Kidney (tissue), 14 donors: Measurements from ENCODE around the gene ASL. TPM values are rescaled to one million over a fixed set of nuclear protein-coding genes. Genes with fewer than 3 reads are reported as not detected.

Experiments
- DNase-seq, 5 donors: peaks; one replicate each; pipeline ENCODE4 v3.0.0-alpha.2; 2013 to 2020
- FAIRE-seq: peaks from 2 replicates; lab custom pipeline; 2012; peaks lifted over from hg19 to GRCh38; lab: Jason Lieb, UNC
- H3K27ac ChIP-seq, 2 donors: one replicate each; pipeline ENCODE4 v1.7.0; 2013; ENCODE audit warnings: low read depth in 2 of 2, low read length in 2 of 2, inconsistent platforms in 1 of 2
- H3K27me3 ChIP-seq: one replicate; pipeline ENCODE4 v1.7.1; 2013; ENCODE audit warnings: low read length, inconsistent platforms; ENCODE audit not compliant: control insufficient read depth, insufficient read depth
- H3K36me3 ChIP-seq, 3 donors: one replicate each; pipeline versions ENCODE4 v1.7.0 to v1.7.1; 2013; ENCODE audit warnings: low read length in 3 of 3, control low read depth in 1 of 3, inconsistent platforms in 1 of 3; ENCODE audit not compliant: insufficient read depth in 3 of 3, control insufficient read depth in 2 of 3
- H3K4me1 ChIP-seq, 3 donors: one replicate each; pipeline versions ENCODE4 v1.7.0 to v1.7.1; 2013; ENCODE audit warnings: low read length in 3 of 3, inconsistent platforms in 1 of 3, low read depth in 1 of 3; ENCODE audit not compliant: control insufficient read depth in 2 of 3, insufficient read depth in 2 of 3
- H3K4me3 ChIP-seq, 3 donors: one replicate each; pipeline versions ENCODE4 v1.7.0 to v1.8.1; 2013; ENCODE audit warnings: low read length in 3 of 3, control low read depth in 1 of 3, inconsistent platforms in 1 of 3
- H3K9ac ChIP-seq, 3 donors: one replicate each; pipeline versions ENCODE4 v1.7.0 to v1.7.1; 2013; ENCODE audit warnings: low read length in 3 of 3, control low read depth in 1 of 3, inconsistent platforms in 1 of 3
- H3K9me3 ChIP-seq, 3 donors: one replicate each; pipeline versions ENCODE4 v1.7.0 to v1.7.1; 2013; ENCODE audit warnings: low read length in 3 of 3, control low read depth in 1 of 3, inconsistent platforms in 1 of 3; ENCODE audit not compliant: control insufficient read depth in 2 of 3, insufficient read depth in 1 of 3
- CTCF ChIP-seq: IDR thresholded peaks from 3 replicates; pipeline ENCODE4 v1.5.1; 2012; ENCODE audit warnings: mild to moderate bottlenecking, moderate library complexity, borderline replicate concordance; ENCODE audit not compliant: insufficient read depth; ENCODE audit errors: extremely low read depth
- intact Hi-C: fragments of 100-400 bp; cut with DNase I; formaldehyde crosslinking; loops from one replicate; pipeline ENCODE4 v1.11.1; 2022
- polyA plus RNA-seq: library from polyadenylated mRNA; stranded (reverse); fragments of 350-450 nt; fragmentation: Illumina TruSeq; extraction: RNeasy Lipid Tissue Mini Kit (QIAGEN cat#74804); gene quantifications from one replicate; pipeline ENCODE4 v1.2.3, GENCODE V29; 2014; ENCODE audit warnings: low read depth, low replicate concordance; ENCODE audit not compliant: insufficient read depth
- total RNA-seq: library from RNA; stranded (reverse); fragmentation: NEBNext Ultra II Directional; extraction: Animal tissue kit (Norgen Biotek cat#: 25700); gene quantifications from one replicate; pipeline ENCODE4 v1.2.1, GENCODE V29; 2021
- donor health status: control.
- donor health status: control.
- donor health status: control.
- donor health status: control.
- donor health status: control.
- donor health status: DM: yes; HTN: yes; CAD: no.
- donor health status: Normal renal cell carcinoma (clear cell type).

ASL gene
- total and polyA plus RNA-seq, 2 donors from 2014 or later, result 57.2 to 111 TPM

- peaks cover 0 to 8% (median 0%) of the 10 kb centered on the region in 3 donors for H3K36me3 ChIP-seq
- no peaks in the 10 kb centered on the region for H3K27me3 ChIP-seq
- intact Hi-C loops, result no loop called here
- no peak overlapping the region for H3K27ac ChIP-seq
- no peak overlapping the region for H3K4me3 ChIP-seq
- H3K4me1 ChIP-seq, result no peaks in the 10 kb centered on the region
- TF ChIP-seq CTCF, result no peak
- no peaks in the 10 kb centered on the region for H3K9me3 ChIP-seq
- DNase-seq (no peak), FAIRE-seq (no peak)
- H3K9ac ChIP-seq, result no peak overlapping the region
Observed at GRCh38 chr7:66092654-66093053, 17.0 kb downstream of the ASL start.

GRCh38 chr7:66095010-66095409 lies 19.4 kb downstream of the ASL start:
- DNase-seq, result no peak
- intact Hi-C loops, result no loop called here

GRCh38 chr7:66099232-66099550 lies 23.6 kb downstream of the ASL start:
- Histone ChIP-seq H3K4me3 (no peak overlapping the region), H3K36me3 (no peaks in the 10 kb centered on the region), H3K9ac (no peak overlapping the region), H3K27me3 (no peaks in the 10 kb centered on the region), H3K27ac (peak overlapping the region in 1 of 2 donors; percentile 92), H3K9me3 (no peaks in the 10 kb centered on the region), H3K4me1 (peaks cover 0 to 2% (median 0%) of the 10 kb centered on the region in 3 donors)
- FAIRE-seq (no peak), DNase-seq (no peak)
- intact Hi-C loops, result no loop called here
- TF ChIP-seq CTCF, result no peak

More at GRCh38 chr7:66095010-66095409, 19.4 kb downstream of the ASL start:
- H3K27ac ChIP-seq, result no peak overlapping the region
- H3K4me3 ChIP-seq, result no peak overlapping the region
- no peaks in the 10 kb centered on the region for H3K9me3 ChIP-seq
- no peak for FAIRE-seq
- H3K4me1 ChIP-seq, result no peaks in the 10 kb centered on the region
- no peaks in the 10 kb centered on the region for H3K27me3 ChIP-seq
- no peak for TF ChIP-seq CTCF
- no peak overlapping the region for H3K9ac ChIP-seq
- H3K36me3 ChIP-seq, result peaks cover 0 to 8% (median 0%) of the 10 kb centered on the region in 3 donors
